Breast epithelium (tissue), 4 donors: Measurements from ENCODE around the gene ANKS3. TPM values are rescaled to one million over a fixed set of nuclear protein-coding genes. Genes with fewer than 3 reads are reported as not detected.
A peak's percentile ranks its signal among the peaks of the same experiment; 100 is the strongest.

Experiments
- DNase-seq, 2 donors: peaks; one replicate each; pipeline ENCODE4 v3.0.0-alpha.2; 2019; ENCODE audit warnings: low spot score in 2 of 2
- H3K27ac ChIP-seq, 2 donors: fragments of 200-600 bp; sonication (generic) in 1 of 2; one replicate each; pipeline ENCODE4 v1.5.1; 2016 to 2019; ENCODE audit warnings: mild to moderate bottlenecking in 1 of 2
- H3K27me3 ChIP-seq, 2 donors: fragments of 200-600 bp; sonication (generic) in 1 of 2; one replicate each; pipeline versions ENCODE4 v1.5.1 to v1.6.0; 2017 to 2019; ENCODE audit warnings: control low read depth in 1 of 2, mild to moderate bottlenecking in 1 of 2
- H3K36me3 ChIP-seq: fragments of 200-600 bp; one replicate; pipeline ENCODE4 v1.5.1; 2019
- H3K4me1 ChIP-seq, 2 donors: fragments of 200-600 bp; sonication (generic); one replicate each; pipeline ENCODE4 v1.5.1; 2016 to 2019; ENCODE audit warnings: control low read depth in 1 of 2
- H3K4me3 ChIP-seq, 3 donors: fragments of 200-600 bp; sonication (generic); 1 replicate in 2 of 3; 2 replicates in 1 of 3; pipeline ENCODE4 v1.5.1; 2016 to 2019; ENCODE audit warnings: mild to moderate bottlenecking in 3 of 3, moderate library complexity in 2 of 3
- H3K9me3 ChIP-seq, 2 donors: fragments of 200-600 bp; sonication (generic) in 1 of 2; one replicate each; pipeline ENCODE4 v1.5.1; 2016 to 2019; ENCODE audit warnings: control low read depth in 1 of 2
- CTCF ChIP-seq, 3 donors: fragments of 450-650 bp; IDR thresholded peaks; one replicate each; pipeline ENCODE4 v1.5.1; 2016 to 2017; ENCODE audit warnings: antibody characterized with exemption in 3 of 3, mild to moderate bottlenecking in 3 of 3, moderate library complexity in 3 of 3
- POLR2A ChIP-seq: fragments of 450-650 bp; IDR thresholded peaks from one replicate; pipeline ENCODE4 v1.6.1; 2016; ENCODE audit warnings: antibody characterized with exemption, mild to moderate bottlenecking, moderate library complexity
- POLR2AphosphoS5 ChIP-seq, 3 donors: sonication (generic); formaldehyde crosslinking; IDR thresholded peaks; one replicate each; pipeline ENCODE4 v1.6.1; 2017; ENCODE audit warnings: antibody characterized with exemption in 3 of 3
- intact Hi-C: fragments of 100-400 bp; cut with DNase I; formaldehyde crosslinking; loops from one replicate; pipeline ENCODE4 v1.15.1; 2023; ENCODE audit warnings: low total_unique reads
- total RNA-seq, 3 donors: library from RNA; depleted of rRNA; stranded (reverse); fragments of >200 nt; gene quantifications; one replicate each; pipeline ENCODE4 v1.1.0, GENCODE V29; 2016

Gene ANKS3
- total RNA-seq, 3 donors from 2014 or later: 12.6 to 33.1 (median 23.6) TPM

GRCh38 chr16:4664538-4665418 lies 69.3 kb downstream of the ANKS3 start:
- Histone ChIP-seq H3K9me3 (no peaks in the 10 kb centered on the region), H3K4me1 (peaks cover 0 to 15% of the 10 kb centered on the region in 2 donors), H3K27ac (peak overlapping the region in 1 of 2 donors; percentile 52), H3K27me3 (no peaks in the 10 kb centered on the region), H3K4me3 (no peak overlapping the region), H3K36me3 (no peaks in the 10 kb centered on the region)
- TF ChIP-seq CTCF (IDR thresholded peaks at IDR 0.05) (no peak), POLR2AphosphoS5 (IDR thresholded peaks at IDR 0.05) (no peak), POLR2A (no peak)
- intact Hi-C loops: no loop called here
- no peak for DNase-seq

GRCh38 chr16:4663777-4664465 lies 70.2 kb downstream of the ANKS3 start:
- no peaks in the 10 kb centered on the region for H3K9me3 ChIP-seq
- H3K27me3 ChIP-seq: no peaks in the 10 kb centered on the region
- no peak for TF ChIP-seq POLR2A
- TF ChIP-seq CTCF (IDR thresholded peaks at IDR 0.05): no peak
- TF ChIP-seq POLR2AphosphoS5 (IDR thresholded peaks at IDR 0.05): no peak
- peaks cover 0 to 15% of the 10 kb centered on the region in 2 donors for H3K4me1 ChIP-seq
- H3K27ac ChIP-seq: peak overlapping the region in 1 of 2 donors; percentile 52
- no peaks in the 10 kb centered on the region for H3K36me3 ChIP-seq
- intact Hi-C loops: no loop called here
- H3K4me3 ChIP-seq: no peak overlapping the region
- no peak for DNase-seq

GRCh38 chr16:4663465-4663776 lies 70.7 kb downstream of the ANKS3 start:
- no peak for DNase-seq
- Histone ChIP-seq H3K27me3 (no peaks in the 10 kb centered on the region), H3K36me3 (no peaks in the 10 kb centered on the region), H3K4me1 (peaks cover 0 to 15% of the 10 kb centered on the region in 2 donors), H3K9me3 (no peaks in the 10 kb centered on the region), H3K4me3 (no peak overlapping the region), H3K27ac (peak overlapping the region in 1 of 2 donors; percentile 52)
- TF ChIP-seq POLR2A: no peak
- intact Hi-C loops: no loop called here

GRCh38 chr16:4661661-4662060 lies 72.4 kb downstream of the ANKS3 start:
- no peaks in the 10 kb centered on the region for H3K27me3 ChIP-seq
- DNase-seq: no peak
- peak overlapping the region in 1 of 2 donors; percentile 3 for H3K27ac ChIP-seq
- TF ChIP-seq POLR2A (no peak), CTCF (IDR thresholded peaks at IDR 0.05) (no peak), POLR2AphosphoS5 (IDR thresholded peaks at IDR 0.05) (no peak)
- no peaks in the 10 kb centered on the region for H3K9me3 ChIP-seq
- H3K36me3 ChIP-seq: no peaks in the 10 kb centered on the region
- H3K4me1 ChIP-seq: peaks cover 0 to 15% of the 10 kb centered on the region in 2 donors
- intact Hi-C loops: no loop called here
- no peak overlapping the region for H3K4me3 ChIP-seq

- H3K36me3 ChIP-seq: no peaks in the 10 kb centered on the region
- no peak overlapping the region for H3K4me3 ChIP-seq
- H3K27ac ChIP-seq: peak overlapping the region in 1 of 2 donors; percentile 38
- intact Hi-C loops: no loop called here
- no peaks in the 10 kb centered on the region for H3K27me3 ChIP-seq
- peak in 1 of 2 donors; percentile 48 for DNase-seq
- peaks cover 0 to 15% of the 10 kb centered on the region in 2 donors for H3K4me1 ChIP-seq
- TF ChIP-seq POLR2A (no peak), POLR2AphosphoS5 (IDR thresholded peaks at IDR 0.05) (no peak), CTCF (IDR thresholded peaks at IDR 0.05) (no peak)
- no peaks in the 10 kb centered on the region for H3K9me3 ChIP-seq
Measured at GRCh38 chr16:4660454-4661007, 73.5 kb downstream of the ANKS3 start.
